ENCODE data around the gene CAMTA1.

DNA sequence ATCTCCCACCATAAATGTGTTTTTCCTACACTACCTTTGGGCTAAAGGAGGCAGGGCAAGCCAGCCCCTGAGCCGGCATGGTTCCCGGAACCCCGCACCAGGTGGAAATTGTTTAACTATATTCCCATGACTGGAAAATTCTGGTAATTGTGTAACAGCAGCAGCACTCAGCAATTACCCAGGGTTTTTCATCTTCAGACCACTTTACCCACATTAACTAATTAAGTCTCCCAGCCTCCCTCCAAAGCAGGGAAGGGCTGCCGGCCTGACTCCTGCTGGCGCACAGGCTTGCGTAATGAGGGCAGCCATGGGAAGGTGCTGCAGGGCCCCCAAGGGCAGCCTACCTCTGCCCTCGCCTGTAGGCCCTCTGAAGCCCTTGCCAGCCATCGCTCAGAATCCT is 845.1 kb downstream of the CAMTA1 start:
- TF ChIP-seq, protein P1, sequence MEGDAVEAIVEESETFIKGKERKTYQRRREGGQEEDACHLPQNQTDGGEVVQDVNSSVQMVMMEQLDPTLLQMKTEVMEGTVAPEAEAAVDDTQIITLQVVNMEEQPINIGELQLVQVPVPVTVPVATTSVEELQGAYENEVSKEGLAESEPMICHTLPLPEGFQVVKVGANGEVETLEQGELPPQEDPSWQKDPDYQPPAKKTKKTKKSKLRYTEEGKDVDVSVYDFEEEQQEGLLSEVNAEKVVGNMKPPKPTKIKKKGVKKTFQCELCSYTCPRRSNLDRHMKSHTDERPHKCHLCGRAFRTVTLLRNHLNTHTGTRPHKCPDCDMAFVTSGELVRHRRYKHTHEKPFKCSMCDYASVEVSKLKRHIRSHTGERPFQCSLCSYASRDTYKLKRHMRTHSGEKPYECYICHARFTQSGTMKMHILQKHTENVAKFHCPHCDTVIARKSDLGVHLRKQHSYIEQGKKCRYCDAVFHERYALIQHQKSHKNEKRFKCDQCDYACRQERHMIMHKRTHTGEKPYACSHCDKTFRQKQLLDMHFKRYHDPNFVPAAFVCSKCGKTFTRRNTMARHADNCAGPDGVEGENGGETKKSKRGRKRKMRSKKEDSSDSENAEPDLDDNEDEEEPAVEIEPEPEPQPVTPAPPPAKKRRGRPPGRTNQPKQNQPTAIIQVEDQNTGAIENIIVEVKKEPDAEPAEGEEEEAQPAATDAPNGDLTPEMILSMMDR (conservative IDR thresholded peaks at IDR 0.05; ENCODE audit: low read length), result no peak
- TF ChIP-seq EZH2phosphoT487 (IDR thresholded peaks at IDR 0.05; ENCODE audit: borderline replicate concordance, low read depth, low read length), result no peak
